C4-2B (cell line): ENCODE measurements around the gene PRRC1.

ENCODE experiments used
- ZFX ChIP-seq: fragments of 450-650 bp; IDR thresholded peaks from 2 replicates; pipeline ENCODE4 v1.6.1; 2017
- TF ChIP-seq, protein P1 (sequence below): fragments of 450-650 bp; conservative IDR thresholded peaks from 2 replicates; pipeline ENCODE4 v1.5.1; 2017; ENCODE audit warnings: mild to moderate bottlenecking

DNA sequence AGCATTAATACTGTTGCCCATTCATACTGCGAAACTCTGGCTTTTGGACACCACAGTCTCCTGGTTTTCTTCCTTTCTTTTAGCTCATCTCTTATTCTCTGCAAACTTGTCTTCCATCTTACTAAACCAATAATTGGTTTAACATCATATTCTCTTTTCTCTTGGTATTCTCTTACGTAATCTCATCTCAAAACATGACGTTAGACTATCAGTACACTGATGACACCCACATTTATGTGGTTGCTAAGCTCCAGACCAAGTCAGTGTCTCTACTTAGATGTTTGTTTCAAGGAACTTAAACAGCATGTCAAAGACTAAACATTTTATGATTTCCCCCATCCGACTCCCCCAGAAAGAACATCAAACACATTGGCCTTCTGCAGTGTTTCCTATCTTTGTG lies 2.1 kb downstream of the PRRC1 start:
- TF ChIP-seq, protein P1, sequence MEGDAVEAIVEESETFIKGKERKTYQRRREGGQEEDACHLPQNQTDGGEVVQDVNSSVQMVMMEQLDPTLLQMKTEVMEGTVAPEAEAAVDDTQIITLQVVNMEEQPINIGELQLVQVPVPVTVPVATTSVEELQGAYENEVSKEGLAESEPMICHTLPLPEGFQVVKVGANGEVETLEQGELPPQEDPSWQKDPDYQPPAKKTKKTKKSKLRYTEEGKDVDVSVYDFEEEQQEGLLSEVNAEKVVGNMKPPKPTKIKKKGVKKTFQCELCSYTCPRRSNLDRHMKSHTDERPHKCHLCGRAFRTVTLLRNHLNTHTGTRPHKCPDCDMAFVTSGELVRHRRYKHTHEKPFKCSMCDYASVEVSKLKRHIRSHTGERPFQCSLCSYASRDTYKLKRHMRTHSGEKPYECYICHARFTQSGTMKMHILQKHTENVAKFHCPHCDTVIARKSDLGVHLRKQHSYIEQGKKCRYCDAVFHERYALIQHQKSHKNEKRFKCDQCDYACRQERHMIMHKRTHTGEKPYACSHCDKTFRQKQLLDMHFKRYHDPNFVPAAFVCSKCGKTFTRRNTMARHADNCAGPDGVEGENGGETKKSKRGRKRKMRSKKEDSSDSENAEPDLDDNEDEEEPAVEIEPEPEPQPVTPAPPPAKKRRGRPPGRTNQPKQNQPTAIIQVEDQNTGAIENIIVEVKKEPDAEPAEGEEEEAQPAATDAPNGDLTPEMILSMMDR = no peak
- TF ChIP-seq ZFX = no peak
